Measurements from ENCODE around the gene C6orf141. TPM values are rescaled to one million over a fixed set of nuclear protein-coding genes. Genes with fewer than 3 reads are reported as not detected.

The C6orf141 gene
- total RNA-seq, 1 experiment from 2014 or later, result 0.15 TPM

DNA sequence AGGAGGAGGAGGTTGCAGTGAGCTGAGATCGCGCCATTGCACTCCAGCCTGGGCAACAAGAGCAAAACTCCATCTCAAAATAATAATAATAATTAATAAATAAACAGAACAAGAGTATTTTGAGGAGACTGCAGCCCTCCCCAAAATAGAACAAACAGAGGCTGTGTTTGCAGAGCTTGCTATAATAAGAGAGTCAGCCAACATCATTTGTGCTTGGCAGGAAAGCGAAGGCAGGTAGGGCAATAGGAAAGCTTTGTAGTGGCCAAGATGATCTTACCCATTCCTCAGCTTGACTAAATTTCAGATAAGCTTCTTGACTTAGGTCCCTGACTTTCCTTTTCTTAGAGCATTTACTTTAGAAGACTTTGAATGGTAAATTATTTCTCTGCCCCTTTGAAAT is 6.7 kb downstream of the C6orf141 start:
- TF ChIP-seq, protein P1, sequence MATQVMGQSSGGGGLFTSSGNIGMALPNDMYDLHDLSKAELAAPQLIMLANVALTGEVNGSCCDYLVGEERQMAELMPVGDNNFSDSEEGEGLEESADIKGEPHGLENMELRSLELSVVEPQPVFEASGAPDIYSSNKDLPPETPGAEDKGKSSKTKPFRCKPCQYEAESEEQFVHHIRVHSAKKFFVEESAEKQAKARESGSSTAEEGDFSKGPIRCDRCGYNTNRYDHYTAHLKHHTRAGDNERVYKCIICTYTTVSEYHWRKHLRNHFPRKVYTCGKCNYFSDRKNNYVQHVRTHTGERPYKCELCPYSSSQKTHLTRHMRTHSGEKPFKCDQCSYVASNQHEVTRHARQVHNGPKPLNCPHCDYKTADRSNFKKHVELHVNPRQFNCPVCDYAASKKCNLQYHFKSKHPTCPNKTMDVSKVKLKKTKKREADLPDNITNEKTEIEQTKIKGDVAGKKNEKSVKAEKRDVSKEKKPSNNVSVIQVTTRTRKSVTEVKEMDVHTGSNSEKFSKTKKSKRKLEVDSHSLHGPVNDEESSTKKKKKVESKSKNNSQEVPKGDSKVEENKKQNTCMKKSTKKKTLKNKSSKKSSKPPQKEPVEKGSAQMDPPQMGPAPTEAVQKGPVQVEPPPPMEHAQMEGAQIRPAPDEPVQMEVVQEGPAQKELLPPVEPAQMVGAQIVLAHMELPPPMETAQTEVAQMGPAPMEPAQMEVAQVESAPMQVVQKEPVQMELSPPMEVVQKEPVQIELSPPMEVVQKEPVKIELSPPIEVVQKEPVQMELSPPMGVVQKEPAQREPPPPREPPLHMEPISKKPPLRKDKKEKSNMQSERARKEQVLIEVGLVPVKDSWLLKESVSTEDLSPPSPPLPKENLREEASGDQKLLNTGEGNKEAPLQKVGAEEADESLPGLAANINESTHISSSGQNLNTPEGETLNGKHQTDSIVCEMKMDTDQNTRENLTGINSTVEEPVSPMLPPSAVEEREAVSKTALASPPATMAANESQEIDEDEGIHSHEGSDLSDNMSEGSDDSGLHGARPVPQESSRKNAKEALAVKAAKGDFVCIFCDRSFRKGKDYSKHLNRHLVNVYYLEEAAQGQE (IDR thresholded peaks at IDR 0.05; ENCODE audit: insufficient read depth in 1 of 2, low read depth in 2 of 2, low read length in 1 of 2), result no peak
- TF ChIP-seq SIN3A (IDR thresholded peaks at IDR 0.05; ENCODE audit: borderline replicate concordance, insufficient read depth, low read depth, low read length) (no peak), TCF7L2 (IDR thresholded peaks at IDR 0.05; ENCODE audit: low read depth, low read length) (no peak), POLR2AphosphoS5 (IDR thresholded peaks at IDR 0.05; ENCODE audit: low read depth, low read length) (no peak)
- TF ChIP-seq, protein P2, sequence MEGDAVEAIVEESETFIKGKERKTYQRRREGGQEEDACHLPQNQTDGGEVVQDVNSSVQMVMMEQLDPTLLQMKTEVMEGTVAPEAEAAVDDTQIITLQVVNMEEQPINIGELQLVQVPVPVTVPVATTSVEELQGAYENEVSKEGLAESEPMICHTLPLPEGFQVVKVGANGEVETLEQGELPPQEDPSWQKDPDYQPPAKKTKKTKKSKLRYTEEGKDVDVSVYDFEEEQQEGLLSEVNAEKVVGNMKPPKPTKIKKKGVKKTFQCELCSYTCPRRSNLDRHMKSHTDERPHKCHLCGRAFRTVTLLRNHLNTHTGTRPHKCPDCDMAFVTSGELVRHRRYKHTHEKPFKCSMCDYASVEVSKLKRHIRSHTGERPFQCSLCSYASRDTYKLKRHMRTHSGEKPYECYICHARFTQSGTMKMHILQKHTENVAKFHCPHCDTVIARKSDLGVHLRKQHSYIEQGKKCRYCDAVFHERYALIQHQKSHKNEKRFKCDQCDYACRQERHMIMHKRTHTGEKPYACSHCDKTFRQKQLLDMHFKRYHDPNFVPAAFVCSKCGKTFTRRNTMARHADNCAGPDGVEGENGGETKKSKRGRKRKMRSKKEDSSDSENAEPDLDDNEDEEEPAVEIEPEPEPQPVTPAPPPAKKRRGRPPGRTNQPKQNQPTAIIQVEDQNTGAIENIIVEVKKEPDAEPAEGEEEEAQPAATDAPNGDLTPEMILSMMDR (IDR thresholded peaks at IDR 0.05), result no peak
- ChIA-PET CTCF (no interaction called here), POLR2A (no interaction called here)
- H3K9me3 ChIP-seq (ENCODE audit: control insufficient read depth, insufficient read depth, low read depth, low read length), result no peaks in the 10 kb centered on the region
- DNase-seq (ENCODE audit: low read depth, low spot score), result no peak
- no TSS peak for BruUV-seq (replicated peaks)
- in situ Hi-C loops (cut with HindIII; ENCODE audit: low pct_unique_long_range_greater_than_20kb, low sequenced_read_pairs), result no loop called here
- no peaks in the 10 kb centered on the region for H3K36me3 ChIP-seq (ENCODE audit: control insufficient read depth, insufficient read depth, low read length)
- no peaks in the 10 kb centered on the region for H3K27me3 ChIP-seq (ENCODE audit: control insufficient read depth, insufficient read depth, low read length)
- no peak overlapping the region for H3K4me3 ChIP-seq (ENCODE audit: low read depth in 2 of 2, low read length in 2 of 2)
- no peaks in the 10 kb centered on the region for H3K4me1 ChIP-seq (ENCODE audit: control insufficient read depth, insufficient read depth, low read length)
- no peak overlapping the region for H3K27ac ChIP-seq (ENCODE audit: low read length)
- ATAC-seq, result no peak
- intact Hi-C loops (cut with micrococcal nuclease; ENCODE audit: unreplicated experiment), result no loop called here

DNA sequence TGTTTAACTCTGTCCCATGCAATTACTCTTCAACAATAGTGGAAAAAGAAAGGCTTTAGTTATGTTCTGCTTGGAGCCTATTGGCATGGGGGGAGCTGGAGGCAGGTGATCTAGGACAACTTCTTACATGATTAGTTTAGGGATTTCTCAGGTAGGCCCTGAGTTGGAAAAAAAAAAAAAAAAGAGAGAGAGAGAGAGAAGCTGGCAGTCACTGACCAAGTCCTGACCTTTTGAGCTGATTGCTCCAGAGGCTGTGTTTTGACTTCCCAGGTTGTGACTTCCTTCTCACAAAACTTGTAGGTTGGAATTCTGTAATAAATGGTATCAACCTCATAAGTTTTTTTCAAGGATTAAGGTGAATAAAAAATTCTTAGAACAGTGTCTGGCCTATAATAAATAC is 7.8 kb downstream of the C6orf141 start:
- no peaks in the 10 kb centered on the region for H3K36me3 ChIP-seq (ENCODE audit: control insufficient read depth, insufficient read depth, low read length)
- H3K4me1 ChIP-seq (ENCODE audit: control insufficient read depth, insufficient read depth, low read length), result no peaks in the 10 kb centered on the region
- H3K27ac ChIP-seq (ENCODE audit: low read length), result no peak overlapping the region
- H3K27me3 ChIP-seq (ENCODE audit: control insufficient read depth, insufficient read depth, low read length), result no peaks in the 10 kb centered on the region
- no peaks in the 10 kb centered on the region for H3K9me3 ChIP-seq (ENCODE audit: control insufficient read depth, insufficient read depth, low read depth, low read length)
- DNase-seq (ENCODE audit: low read depth, low spot score), result no peak
- ChIA-PET CTCF (no interaction called here), POLR2A (no interaction called here)
- BruUV-seq (replicated peaks), result no TSS peak
- intact Hi-C loops (cut with micrococcal nuclease; ENCODE audit: unreplicated experiment) (no loop called here), in situ Hi-C loops (cut with HindIII; ENCODE audit: low pct_unique_long_range_greater_than_20kb, low sequenced_read_pairs) (no loop called here)
- H3K4me3 ChIP-seq (ENCODE audit: low read depth in 2 of 2, low read length in 2 of 2), result no peak overlapping the region
- ATAC-seq, result no peak
- TF ChIP-seq, protein P2 (IDR thresholded peaks at IDR 0.05), result no peak
